Adrenal gland (tissue), 12 donors: ENCODE data around the gene GTSF1L. TPM values are rescaled to one million over a fixed set of nuclear protein-coding genes. Genes with fewer than 3 reads are reported as not detected.

ENCODE experiments used
- DNase-seq, 7 donors: peaks; one replicate each; pipeline ENCODE4 v3.0.0-alpha.2; 2019 to 2020
- H3K27ac ChIP-seq, 5 donors: fragments of 200-600 bp; sonication (generic) in 4 of 5; 1 replicate in 3 of 5; 2 replicates in 2 of 5; pipeline versions ENCODE4 v1.5.1 to v1.8.0; 2016 to 2020; ENCODE audit warnings: mild to moderate bottlenecking in 1 of 5
- H3K27me3 ChIP-seq: fragments of 200-600 bp; 2 replicates; pipeline ENCODE4 v1.8.0; 2021
- H3K36me3 ChIP-seq, 2 donors: fragments of 200-600 bp; replicated peaks in 1 of 2; 1 replicate in 1 of 2; 2 replicates in 1 of 2; pipeline versions ENCODE4 v1.5.1 to v1.8.0; 2018 to 2022
- H3K4me1 ChIP-seq, 2 donors: fragments of 200-600 bp; replicated peaks in 1 of 2; 1 replicate in 1 of 2; 2 replicates in 1 of 2; pipeline versions ENCODE4 v1.5.1 to v1.8.0; 2018 to 2021
- H3K4me3 ChIP-seq, 4 donors: fragments of 200-600 bp; sonication (generic) in 3 of 4; one replicate each; pipeline ENCODE4 v1.5.1; 2016 to 2018
- H3K9me3 ChIP-seq, 3 donors: fragments of 200-600 bp; sonication (generic) in 1 of 3; replicated peaks in 1 of 3; 1 replicate in 2 of 3; 2 replicates in 1 of 3; pipeline versions ENCODE4 v1.5.1 to v1.8.0; 2016 to 2021
- POLR2A ChIP-seq, 2 donors: fragments of 450-650 bp; IDR thresholded peaks; one replicate each; pipeline ENCODE4 v1.6.1; 2017; ENCODE audit warnings: antibody characterized with exemption in 2 of 2, mild to moderate bottlenecking in 2 of 2, moderate library complexity in 1 of 2
- WGBS, 4 donors: extraction: QIAGEN DNeasy Blood & Tissue Kit in 2 of 4; methylation state at CpG; one replicate each; pipeline versions ENCODE4 v1.1.5 to v1.1.7; 2013 to 2017; 5-methylcytosine and 5-hydroxymethylcytosine counted together
- intact Hi-C, 2 donors: fragments of 100-400 bp; cut with DNase I; formaldehyde crosslinking; loops; one replicate each; pipeline versions ENCODE4 v1.14.1 to v1.15.0; 2022 to 2023
- polyA plus RNA-seq, 3 donors: library from polyadenylated mRNA; stranded (reverse); fragments of 200-250 nt in 2 of 3; fragments of 350-450 nt in 1 of 3; fragmentation: Illumina TruSeq in 1 of 3; extraction: RNeasy Lipid Tissue Mini Kit (QIAGEN cat#74804) in 1 of 3; gene quantifications; one replicate each; pipeline ENCODE4 v1.2.3, GENCODE V29; 2013 to 2014
- total RNA-seq, 9 donors: library from RNA; depleted of rRNA in 4 of 9; stranded (reverse); fragments of >200 nt in 4 of 9; fragments of 120-200 nt in 1 of 9; fragmentation: NEBNext Ultra II Directional in 1 of 9; extraction: Animal tissue kit (Norgen Biotek cat#: 25700) in 1 of 9; gene quantifications; one replicate each; pipeline versions ENCODE4 v1.1.0 to v1.2.4, GENCODE V29; 2013 to 2023
- TF ChIP-seq, protein P1 (sequence below), 6 experiments: fragments of 450-650 bp in 4 of 6; fragments of 200-600 bp in 2 of 6; sonication (generic) in 1 of 6; IDR thresholded peaks; 1 replicate in 5 of 6; 2 replicates in 1 of 6; pipeline versions ENCODE4 v1.5.1 to v1.8.0; 2016 to 2021; ENCODE audit warnings: antibody characterized with exemption in 6 of 6, mild to moderate bottlenecking in 2 of 6, moderate library complexity in 1 of 6
- donor health status: healthy with polysubstance abuse.
- donor health status: Bipolar disorder and iron deficiency.
- donor health status: DM: yes; HTN: yes; CAD: no.
- donor health status: DM: no; HTN: no; CAD: no.
- donor health status: DM: no; HTN: no; CAD: no.
- donor health status: DM: yes; HTN: yes; CAD: no.

Gene GTSF1L
- total and polyA plus RNA-seq, 12 donors: not detected

DNA sequence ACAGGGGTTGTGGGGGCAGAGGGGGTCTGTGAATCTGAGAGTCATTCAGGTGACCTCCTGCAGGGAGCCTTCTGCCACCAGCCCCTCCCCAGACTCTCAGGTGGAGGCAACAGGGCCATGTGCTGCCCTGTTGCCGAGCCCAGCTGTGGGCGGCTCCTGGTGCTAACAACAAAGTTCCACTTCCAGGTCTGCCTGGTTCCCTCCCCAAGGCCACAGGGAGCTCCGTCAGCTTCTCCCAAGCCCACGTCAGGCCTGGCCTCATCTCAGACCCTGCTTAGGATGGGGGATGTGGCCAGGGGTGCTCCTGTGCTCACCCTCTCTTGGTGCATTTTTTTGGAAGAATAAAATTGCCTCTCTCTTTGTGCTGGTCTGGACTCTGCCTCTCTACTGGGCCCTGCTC lies 10.7 kb downstream of the GTSF1L start:
- Histone ChIP-seq H3K36me3 (no peaks in the 10 kb centered on the region), H3K27ac (no peak overlapping the region), H3K4me3 (no peak overlapping the region), H3K9me3 (no peaks in the 10 kb centered on the region), H3K27me3 (no peaks in the 10 kb centered on the region), H3K4me1 (no peaks in the 10 kb centered on the region)
- 94 to 100% (median 95%) methylated on average over 2 to 4 of the region's 4 CpGs; no CpG with 5 or more reads in 1 of the 4 donors for WGBS, 4 donors
- TF ChIP-seq, protein P1, sequence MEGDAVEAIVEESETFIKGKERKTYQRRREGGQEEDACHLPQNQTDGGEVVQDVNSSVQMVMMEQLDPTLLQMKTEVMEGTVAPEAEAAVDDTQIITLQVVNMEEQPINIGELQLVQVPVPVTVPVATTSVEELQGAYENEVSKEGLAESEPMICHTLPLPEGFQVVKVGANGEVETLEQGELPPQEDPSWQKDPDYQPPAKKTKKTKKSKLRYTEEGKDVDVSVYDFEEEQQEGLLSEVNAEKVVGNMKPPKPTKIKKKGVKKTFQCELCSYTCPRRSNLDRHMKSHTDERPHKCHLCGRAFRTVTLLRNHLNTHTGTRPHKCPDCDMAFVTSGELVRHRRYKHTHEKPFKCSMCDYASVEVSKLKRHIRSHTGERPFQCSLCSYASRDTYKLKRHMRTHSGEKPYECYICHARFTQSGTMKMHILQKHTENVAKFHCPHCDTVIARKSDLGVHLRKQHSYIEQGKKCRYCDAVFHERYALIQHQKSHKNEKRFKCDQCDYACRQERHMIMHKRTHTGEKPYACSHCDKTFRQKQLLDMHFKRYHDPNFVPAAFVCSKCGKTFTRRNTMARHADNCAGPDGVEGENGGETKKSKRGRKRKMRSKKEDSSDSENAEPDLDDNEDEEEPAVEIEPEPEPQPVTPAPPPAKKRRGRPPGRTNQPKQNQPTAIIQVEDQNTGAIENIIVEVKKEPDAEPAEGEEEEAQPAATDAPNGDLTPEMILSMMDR (IDR thresholded peaks at IDR 0.05): no peak
- TF ChIP-seq POLR2A (IDR thresholded peaks at IDR 0.05): no peak
- intact Hi-C loops: no loop called here
- no peak for DNase-seq

DNA sequence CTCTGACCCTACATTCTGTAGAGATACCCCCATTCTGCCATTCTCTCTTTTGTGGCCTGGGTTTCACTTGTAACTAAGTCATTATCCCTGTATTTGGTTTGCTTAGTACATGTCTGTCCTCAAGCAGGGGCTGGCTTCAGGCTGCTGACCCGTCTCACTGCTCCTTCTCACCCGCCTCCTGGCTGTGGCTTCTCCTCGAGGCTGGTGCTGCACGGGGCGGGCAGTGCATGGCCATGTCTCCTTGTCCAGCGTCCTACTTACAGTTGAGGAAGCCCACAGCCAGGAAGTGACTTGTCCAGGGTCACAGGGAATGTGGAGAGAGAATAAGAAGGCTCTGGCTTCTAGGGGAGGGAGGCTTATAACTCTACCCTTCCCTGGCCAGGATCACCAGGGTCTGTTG lies 11.3 kb downstream of the GTSF1L start:
- Histone ChIP-seq H3K9me3 (no peaks in the 10 kb centered on the region), H3K36me3 (no peaks in the 10 kb centered on the region), H3K27ac (no peak overlapping the region), H3K4me1 (no peaks in the 10 kb centered on the region), H3K27me3 (no peaks in the 10 kb centered on the region), H3K4me3 (no peak overlapping the region)
- no peak for TF ChIP-seq POLR2A (IDR thresholded peaks at IDR 0.05)
- TF ChIP-seq, protein P1 (IDR thresholded peaks at IDR 0.05): no peak
- no peak for DNase-seq
- intact Hi-C loops: no loop called here
- WGBS, 4 donors: 94 to 95% (median 95%) methylated on average over 6 of the region's 6 CpGs

DNA sequence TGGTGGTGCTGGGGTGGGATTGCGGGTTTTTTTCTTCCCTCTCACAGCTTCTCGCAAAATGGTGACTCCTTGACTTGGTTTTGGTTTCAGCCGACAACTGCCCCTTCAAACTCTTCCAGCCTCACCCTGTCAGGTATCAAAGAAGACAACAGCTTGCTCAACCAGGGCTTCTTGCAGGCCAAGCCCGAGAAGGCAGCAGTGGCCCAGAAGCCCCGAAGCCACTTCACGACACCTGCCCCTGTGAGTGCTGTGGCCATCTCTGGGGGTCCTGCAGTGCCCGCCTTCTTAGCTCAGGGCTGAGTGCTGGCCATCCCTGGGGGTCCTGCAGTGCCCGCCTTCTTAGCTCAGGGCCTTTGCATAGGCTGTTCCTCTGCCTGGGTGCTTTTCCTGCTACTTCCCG lies 11.8 kb downstream of the GTSF1L start:
- no peak for DNase-seq
- Histone ChIP-seq H3K4me1 (no peaks in the 10 kb centered on the region), H3K27ac (no peak overlapping the region), H3K4me3 (no peak overlapping the region), H3K36me3 (no peaks in the 10 kb centered on the region), H3K27me3 (no peaks in the 10 kb centered on the region), H3K9me3 (no peaks in the 10 kb centered on the region)
- WGBS, 4 donors: 94 to 99% (median 96%) methylated on average over 7 to 9 of the region's 9 CpGs
- intact Hi-C loops: no loop called here
- TF ChIP-seq, protein P1 (IDR thresholded peaks at IDR 0.05): no peak
- TF ChIP-seq POLR2A (IDR thresholded peaks at IDR 0.05): no peak

DNA sequence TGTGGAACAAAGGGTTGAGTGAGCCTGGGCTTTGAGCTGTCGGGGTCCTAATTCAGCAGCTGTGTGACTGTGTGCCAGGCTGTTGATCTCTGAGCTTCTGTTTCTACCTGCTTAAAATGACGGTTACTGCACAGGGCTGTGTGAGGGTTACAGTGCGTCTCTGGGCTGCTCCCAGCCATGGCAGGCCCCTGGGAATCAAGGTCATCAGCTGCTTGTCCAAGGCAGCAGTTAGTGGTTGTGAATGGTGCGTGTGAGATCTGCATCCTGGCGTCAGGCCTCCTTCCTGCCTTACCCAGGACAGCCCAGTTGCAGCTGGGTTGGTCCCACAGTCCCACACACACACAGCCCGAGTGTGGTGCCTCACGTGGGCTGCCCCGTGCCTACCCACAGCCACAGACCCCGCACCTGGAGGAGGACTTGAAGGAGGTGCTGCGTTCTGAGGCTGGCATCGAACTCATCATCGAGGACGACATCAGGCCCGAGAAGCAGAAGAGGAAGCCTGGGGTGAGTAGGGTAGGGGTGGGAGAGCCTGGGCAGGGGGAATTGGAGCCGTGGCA lies 15.6 kb downstream of the GTSF1L start:
- no peaks in the 10 kb centered on the region for H3K36me3 ChIP-seq
- DNase-seq: no peak
- intact Hi-C loops: no loop called here
- no peaks in the 10 kb centered on the region for H3K27me3 ChIP-seq
- no peaks in the 10 kb centered on the region for H3K4me1 ChIP-seq
- 91 to 96% (median 93%) methylated on average over 13 to 15 of the region's 15 CpGs for WGBS, 4 donors
- TF ChIP-seq, protein P1 (IDR thresholded peaks at IDR 0.05): no peak
- no peak for TF ChIP-seq POLR2A (IDR thresholded peaks at IDR 0.05)
- no peaks in the 10 kb centered on the region for H3K9me3 ChIP-seq
- no peak overlapping the region for H3K27ac ChIP-seq
- no peak overlapping the region for H3K4me3 ChIP-seq
